ENCODE measurements around the gene TCF3.
A peak's percentile ranks its signal among the peaks of the same experiment; 100 is the strongest.
"Not testable (repeated sequence)": the region's sequence is repeated elsewhere in the genome, so short reads cannot be mapped to it uniquely, and the experiment has no call there.

TCF3 gene

GRCh38 chr19:1673645-1674292 is 21.4 kb upstream of the TCF3 start:
- peaks cover 5% of the 10 kb centered on the region for H3K4me1 Mint-ChIP-seq
- H3K4me3 Mint-ChIP-seq = no peak overlapping the region
- TF ChIP-seq CTCF (IDR thresholded peaks at IDR 0.05; ENCODE audit: unreplicated experiment in 3 of 3) = no peak
- peaks cover 89% of the 10 kb centered on the region for H3K27me3 Mint-ChIP-seq (ENCODE audit: low read depth)
- H3K9me3 Mint-ChIP-seq = no peaks in the 10 kb centered on the region
- H3K36me3 Mint-ChIP-seq (ENCODE audit: low read depth) = no peaks in the 10 kb centered on the region
- H3K27ac Mint-ChIP-seq = no peak overlapping the region

- Mint-ChIP-seq H3K9me3 (no peaks in the 10 kb centered on the region), H3K36me3 (ENCODE audit: low read depth) (no peaks in the 10 kb centered on the region), H3K4me1 (peaks cover 12% of the 10 kb centered on the region), H3K4me3 (no peak overlapping the region), H3K27me3 (ENCODE audit: low read depth) (peaks cover 89% of the 10 kb centered on the region), H3K27ac (no peak overlapping the region)
- TF ChIP-seq CTCF (IDR thresholded peaks at IDR 0.05; ENCODE audit: unreplicated experiment in 3 of 3) = no peak
Measured at GRCh38 chr19:1672769-1673644, 20.6 kb upstream of the TCF3 start.

GRCh38 chr19:1672038-1672768 is 19.8 kb upstream of the TCF3 start:
- Mint-ChIP-seq H3K4me1 (peaks cover 21% of the 10 kb centered on the region), H3K4me3 (peak overlapping the region in 1 of 3 experiments; percentile 35), H3K36me3 (ENCODE audit: low read depth) (no peaks in the 10 kb centered on the region), H3K27ac (no peak overlapping the region), H3K27me3 (ENCODE audit: low read depth) (peaks cover 86% of the 10 kb centered on the region), H3K9me3 (no peaks in the 10 kb centered on the region)
- peak; percentile 81 to 88 (median 84) for TF ChIP-seq CTCF (IDR thresholded peaks at IDR 0.05; ENCODE audit: unreplicated experiment in 3 of 3)

- Mint-ChIP-seq H3K27ac (no peak overlapping the region), H3K36me3 (ENCODE audit: low read depth) (no peaks in the 10 kb centered on the region), H3K27me3 (ENCODE audit: low read depth) (peaks cover 83% of the 10 kb centered on the region), H3K9me3 (no peaks in the 10 kb centered on the region), H3K4me1 (peaks cover 21% of the 10 kb centered on the region), H3K4me3 (peak overlapping the region in 1 of 3 experiments; percentile 24)
- TF ChIP-seq CTCF (IDR thresholded peaks at IDR 0.05; ENCODE audit: unreplicated experiment in 3 of 3) = no peak
Measured at GRCh38 chr19:1671716-1672037, 19.3 kb upstream of the TCF3 start.

GRCh38 chr19:1670747-1671146 is 18.3 kb upstream of the TCF3 start:
- H3K9me3 Mint-ChIP-seq; H3K4me3 Mint-ChIP-seq; H3K27ac Mint-ChIP-seq; H3K36me3 Mint-ChIP-seq (ENCODE audit: low read depth): not testable (repeated sequence)
- Mint-ChIP-seq H3K4me1 (peaks cover 21% of the 10 kb centered on the region), H3K27me3 (ENCODE audit: low read depth) (peaks cover 75% of the 10 kb centered on the region)

Measured in nephron (organoid).